OCI-LY3 (cell line): ENCODE data around the gene DAZAP1.

Experiments used
- CTCF ChIP-seq: fragments of 200-600, 300-600 bp; sonication (generic); IDR thresholded peaks from 2 replicates; pipeline ENCODE4 v1.5.1; 2014; ENCODE audit warnings: antibody characterized with exemption, low read length, low read depth
- EZH2phosphoT487 ChIP-seq: fragments of 200-600 bp; shearing (Covaris generic); IDR thresholded peaks from 2 replicates; pipeline ENCODE4 v1.6.1; 2018; ENCODE audit warnings: antibody characterized with exemption, mixed run types, low read depth

GRCh38 chr19:1473085-1473851 is 65.9 kb downstream of the DAZAP1 start:
- TF ChIP-seq CTCF = no peak
- TF ChIP-seq EZH2phosphoT487 = no peak
